Adrenal gland (tissue), 12 donors: ENCODE results near the gene RNF212. TPM values are rescaled to one million over a fixed set of nuclear protein-coding genes. Genes with fewer than 3 reads are reported as not detected.
A peak's percentile ranks its signal among the peaks of the same experiment; 100 is the strongest.

Experiments used
- DNase-seq, 7 donors: peaks; one replicate each; pipeline ENCODE4 v3.0.0-alpha.2; 2019 to 2020
- H3K27ac ChIP-seq, 5 donors: fragments of 200-600 bp; sonication (generic) in 4 of 5; 1 replicate in 3 of 5; 2 replicates in 2 of 5; pipeline versions ENCODE4 v1.5.1 to v1.8.0; 2016 to 2020; ENCODE audit warnings: mild to moderate bottlenecking in 1 of 5
- H3K27me3 ChIP-seq: fragments of 200-600 bp; 2 replicates; pipeline ENCODE4 v1.8.0; 2021
- H3K36me3 ChIP-seq, 2 donors: fragments of 200-600 bp; replicated peaks in 1 of 2; 1 replicate in 1 of 2; 2 replicates in 1 of 2; pipeline versions ENCODE4 v1.5.1 to v1.8.0; 2018 to 2022
- H3K4me1 ChIP-seq, 2 donors: fragments of 200-600 bp; replicated peaks in 1 of 2; 1 replicate in 1 of 2; 2 replicates in 1 of 2; pipeline versions ENCODE4 v1.5.1 to v1.8.0; 2018 to 2021
- H3K4me3 ChIP-seq, 4 donors: fragments of 200-600 bp; sonication (generic) in 3 of 4; one replicate each; pipeline ENCODE4 v1.5.1; 2016 to 2018
- H3K9me3 ChIP-seq, 3 donors: fragments of 200-600 bp; sonication (generic) in 1 of 3; replicated peaks in 1 of 3; 1 replicate in 2 of 3; 2 replicates in 1 of 3; pipeline versions ENCODE4 v1.5.1 to v1.8.0; 2016 to 2021
- CTCF ChIP-seq, 6 experiments: fragments of 450-650 bp in 4 of 6; fragments of 200-600 bp in 2 of 6; sonication (generic) in 1 of 6; IDR thresholded peaks; 1 replicate in 5 of 6; 2 replicates in 1 of 6; pipeline versions ENCODE4 v1.5.1 to v1.8.0; 2016 to 2021; ENCODE audit warnings: antibody characterized with exemption in 6 of 6, mild to moderate bottlenecking in 2 of 6, moderate library complexity in 1 of 6
- POLR2A ChIP-seq, 2 donors: fragments of 450-650 bp; IDR thresholded peaks; one replicate each; pipeline ENCODE4 v1.6.1; 2017; ENCODE audit warnings: antibody characterized with exemption in 2 of 2, mild to moderate bottlenecking in 2 of 2, moderate library complexity in 1 of 2
- WGBS, 4 donors: extraction: QIAGEN DNeasy Blood & Tissue Kit in 2 of 4; methylation state at CpG; one replicate each; pipeline versions ENCODE4 v1.1.5 to v1.1.7; 2013 to 2017; 5-methylcytosine and 5-hydroxymethylcytosine counted together
- intact Hi-C, 2 donors: fragments of 100-400 bp; cut with DNase I; formaldehyde crosslinking; loops; one replicate each; pipeline versions ENCODE4 v1.14.1 to v1.15.0; 2022 to 2023
- polyA plus RNA-seq, 3 donors: library from polyadenylated mRNA; stranded (reverse); fragments of 200-250 nt in 2 of 3; fragments of 350-450 nt in 1 of 3; fragmentation: Illumina TruSeq in 1 of 3; extraction: RNeasy Lipid Tissue Mini Kit (QIAGEN cat#74804) in 1 of 3; gene quantifications; one replicate each; pipeline ENCODE4 v1.2.3, GENCODE V29; 2013 to 2014
- total RNA-seq, 9 donors: library from RNA; depleted of rRNA in 4 of 9; stranded (reverse); fragments of >200 nt in 4 of 9; fragments of 120-200 nt in 1 of 9; fragmentation: NEBNext Ultra II Directional in 1 of 9; extraction: Animal tissue kit (Norgen Biotek cat#: 25700) in 1 of 9; gene quantifications; one replicate each; pipeline versions ENCODE4 v1.1.0 to v1.2.4, GENCODE V29; 2013 to 2023
- donor health status: healthy with polysubstance abuse.
- donor health status: Bipolar disorder and iron deficiency.
- donor health status: DM: yes; HTN: yes; CAD: no.
- donor health status: DM: no; HTN: no; CAD: no.
- donor health status: DM: no; HTN: no; CAD: no.
- donor health status: DM: yes; HTN: yes; CAD: no.

The RNF212 gene
- total and polyA plus RNA-seq, 12 donors, result 1.3 to 9.5 (median 2.4) TPM; not detected in 1

- intact Hi-C loops, result loop anchor here (10.0 kb wide), 1 partner anchor 218 kb away; no protein-coding TSS in a partner anchor
- no peaks in the 10 kb centered on the region for H3K36me3 ChIP-seq
- peak overlapping the region in 1 of 4 donors; percentile 37 for H3K4me3 ChIP-seq
- no peaks in the 10 kb centered on the region for H3K9me3 ChIP-seq
- TF ChIP-seq POLR2A (IDR thresholded peaks at IDR 0.05) (no peak), CTCF (IDR thresholded peaks at IDR 0.05) (no peak)
- H3K27me3 ChIP-seq, result no peaks in the 10 kb centered on the region
- peaks cover 0 to 4% of the 10 kb centered on the region in 2 donors for H3K4me1 ChIP-seq
- H3K27ac ChIP-seq, result no peak overlapping the region
- DNase-seq, result no peak
- WGBS, 4 donors, result 61 to 73% (median 68%) methylated on average over 8 of the region's 8 CpGs
These were observed 23.9 kb upstream of the RNF212 start for GRCh38 chr4:1137063-1137776.

GRCh38 chr4:1136048-1136447 is 22.7 kb upstream of the RNF212 start:
- Histone ChIP-seq H3K27ac (no peak overlapping the region), H3K9me3 (no peaks in the 10 kb centered on the region), H3K36me3 (no peaks in the 10 kb centered on the region), H3K4me1 (peaks cover 0 to 4% of the 10 kb centered on the region in 2 donors), H3K27me3 (no peaks in the 10 kb centered on the region), H3K4me3 (no peak overlapping the region)
- DNase-seq, result no peak
- 63 to 69% (median 67%) methylated on average over 4 of the region's 4 CpGs for WGBS, 4 donors
- TF ChIP-seq POLR2A (IDR thresholded peaks at IDR 0.05) (no peak), CTCF (IDR thresholded peaks at IDR 0.05) (no peak)
- intact Hi-C loops, result loop anchor here (10.0 kb wide), 1 partner anchor 219 kb away; no protein-coding TSS in a partner anchor

GRCh38 chr4:1133033-1133432 is 19.7 kb upstream of the RNF212 start:
- H3K27me3 ChIP-seq, result no peaks in the 10 kb centered on the region
- DNase-seq, result no peak
- no peaks in the 10 kb centered on the region for H3K9me3 ChIP-seq
- intact Hi-C loops, result loop anchor here (10.0 kb wide), 1 partner anchor 222 kb away; no protein-coding TSS in a partner anchor
- no peak overlapping the region for H3K4me3 ChIP-seq
- 54 to 76% (median 66%) methylated on average over 8 of the region's 8 CpGs for WGBS, 4 donors
- no peak overlapping the region for H3K27ac ChIP-seq
- peaks cover 0 to 6% of the 10 kb centered on the region in 2 donors for H3K4me1 ChIP-seq
- H3K36me3 ChIP-seq, result no peaks in the 10 kb centered on the region
- no peak for TF ChIP-seq POLR2A (IDR thresholded peaks at IDR 0.05)

GRCh38 chr4:1130316-1131186 is 17.2 kb upstream of the RNF212 start:
- 20 to 24% (median 22%) methylated on average over 13 of the region's 13 CpGs for WGBS, 4 donors
- no peak overlapping the region for H3K27ac ChIP-seq
- intact Hi-C loops, result loop anchor here (10.0 kb wide), 1 partner anchor 224 kb away; no protein-coding TSS in a partner anchor
- no peak overlapping the region for H3K4me3 ChIP-seq
- H3K36me3 ChIP-seq, result no peaks in the 10 kb centered on the region
- no peaks in the 10 kb centered on the region for H3K9me3 ChIP-seq
- H3K27me3 ChIP-seq, result no peaks in the 10 kb centered on the region
- DNase-seq, result peak; percentile 61 to 85 (median 69)
- H3K4me1 ChIP-seq, result peaks cover 0 to 3% of the 10 kb centered on the region in 2 donors
- no peak for TF ChIP-seq POLR2A (IDR thresholded peaks at IDR 0.05)
- TF ChIP-seq CTCF (IDR thresholded peaks at IDR 0.05), result peak; percentile 96 to 99 (median 98)
